GM19438 (cell line): Measurements from ENCODE around the gene TESMIN.

Source experiments
- ATAC-seq: cut with Tn5 transposase; IDR thresholded peaks from one replicate; pipeline ENCODE4 v1.9.1; 2021; ENCODE audit warnings: low read depth; ENCODE audit not compliant: unreplicated experiment

TESMIN gene

GRCh38 chr11:68762481-68762880 is 11.2 kb upstream of the TESMIN start:
- no peak for ATAC-seq

GRCh38 chr11:68761801-68762200 is 10.5 kb upstream of the TESMIN start:
- no peak for ATAC-seq

GRCh38 chr11:68759991-68760390 is 8.7 kb upstream of the TESMIN start:
- ATAC-seq = no peak

GRCh38 chr11:68757711-68758110 is 6.4 kb upstream of the TESMIN start:
- no peak for ATAC-seq

GRCh38 chr11:68756171-68756766 is 4.9 kb upstream of the TESMIN start:
- ATAC-seq = no peak

GRCh38 chr11:68753300-68753699 is 2.0 kb upstream of the TESMIN start:
- ATAC-seq = no peak

- no peak for ATAC-seq
These were observed 355 bp downstream of the TESMIN start for GRCh38 chr11:68751004-68751325.

- no peak for ATAC-seq
These were observed 921 bp downstream of the TESMIN start for GRCh38 chr11:68750195-68751003.

GRCh38 chr11:68749229-68750123 is 1.8 kb downstream of the TESMIN start:
- no peak for ATAC-seq

GRCh38 chr11:68748061-68748460 is 3.3 kb downstream of the TESMIN start:
- no peak for ATAC-seq

GRCh38 chr11:68743539-68743938 is 7.8 kb downstream of the TESMIN start:
- ATAC-seq = no peak

- no peak for ATAC-seq
These were observed 9.9 kb downstream of the TESMIN start for GRCh38 chr11:68741463-68741862.

GRCh38 chr11:68735646-68736045 is 15.7 kb downstream of the TESMIN start:
- ATAC-seq = no peak

- no peak for ATAC-seq
These were observed 16.2 kb downstream of the TESMIN start for GRCh38 chr11:68735125-68735524.

- ATAC-seq = no peak
These were observed 17.2 kb downstream of the TESMIN start for GRCh38 chr11:68734111-68734510.

GRCh38 chr11:68727783-68728182 is 23.5 kb downstream of the TESMIN start:
- ATAC-seq = no peak

- no peak for ATAC-seq
These were observed 27.0 kb downstream of the TESMIN start for GRCh38 chr11:68724293-68724692.

- no peak for ATAC-seq
These were observed 29.2 kb downstream of the TESMIN start for GRCh38 chr11:68722143-68722542.

- no peak for ATAC-seq
These were observed 30.2 kb downstream of the TESMIN start for GRCh38 chr11:68721075-68721474.

- no peak for ATAC-seq
These were observed 35.7 kb downstream of the TESMIN start for GRCh38 chr11:68715456-68716122.
